H1 (cell line): Measurements from ENCODE around the gene PDE3A. TPM values are rescaled to one million over a fixed set of nuclear protein-coding genes. Genes with fewer than 3 reads are reported as not detected.

Source experiments
- CTCF ChIA-PET: fragments of 300-600 bp; sonication (Branson Sonifier 250); formaldehyde crosslinking; loops from one replicate; lab custom pipeline; 2021; ENCODE audit not compliant: partially characterized antibody; lab: Charles Lee
- POLR2A ChIA-PET: fragments of 300-600 bp; sonication (Branson Sonifier 250); formaldehyde crosslinking; loops from one replicate; lab custom pipeline; 2021; ENCODE audit warnings: inconsistent platforms; ENCODE audit not compliant: partially characterized antibody; lab: Charles Lee
- DNase-seq, 2 experiments: peaks; one replicate each; pipeline versions ENCODE4 v3.0.0 to v3.0.0-alpha.2; 2010 to 2022; ENCODE audit warnings: low spot score in 2 of 2, low read depth in 1 of 2, mixed read lengths in 1 of 2
- FAIRE-seq: peaks from 2 replicates; lab custom pipeline; 2011; peaks lifted over from hg19 to GRCh38; lab: Jason Lieb, UNC
- H2AFZ ChIP-seq: 2 replicates; pipeline ENCODE4 v1.8.1; 2012; ENCODE audit warnings: low read length, inconsistent platforms
- H2AK5ac ChIP-seq: 2 replicates; pipeline ENCODE4 v1.6.1; 2013; ENCODE audit warnings: low read depth, low read length
- H2BK120ac ChIP-seq: replicated peaks from 2 replicates; pipeline ENCODE3; 2013; ENCODE audit warnings: low read depth, low read length, inconsistent platforms
- H2BK12ac ChIP-seq: 2 replicates; pipeline ENCODE4 v1.6.1; 2013; ENCODE audit warnings: low read depth, low read length
- H2BK15ac ChIP-seq: 2 replicates; pipeline ENCODE4 v1.6.1; 2013; ENCODE audit warnings: low read length
- H2BK20ac ChIP-seq: 2 replicates; pipeline ENCODE4 v1.6.1; 2013; ENCODE audit warnings: low read length
- H2BK5ac ChIP-seq: 2 replicates; pipeline ENCODE4 v1.6.1; 2013; ENCODE audit warnings: low read depth, low read length
- H3K14ac ChIP-seq: 2 replicates; pipeline ENCODE4 v1.6.1; 2013; ENCODE audit warnings: inconsistent platforms; ENCODE audit not compliant: insufficient read length
- H3K18ac ChIP-seq: 2 replicates; pipeline ENCODE4 v1.6.1; 2013; ENCODE audit warnings: low read length; ENCODE audit errors: extremely low read depth
- H3K23ac ChIP-seq: 2 replicates; pipeline ENCODE4 v1.6.1; 2013; ENCODE audit warnings: inconsistent platforms; ENCODE audit not compliant: insufficient read length
- H3K23me2 ChIP-seq: 2 replicates; pipeline ENCODE4 v1.6.1; 2013; ENCODE audit warnings: low read depth, low read length
- H3K27ac ChIP-seq: 2 replicates; pipeline ENCODE4 v1.6.1; 2011; ENCODE audit warnings: low read depth, low read length, inconsistent platforms
- H3K27me3 ChIP-seq, 4 experiments: replicated peaks in 1 of 4; 1 replicate in 1 of 4; 2 replicates in 3 of 4; pipeline versions ENCODE4 v1.6.1 to v1.8.1; 2011 to 2013; ENCODE audit warnings: low read length in 3 of 4, mild to moderate bottlenecking in 3 of 4, inconsistent platforms in 2 of 4, mixed read lengths in 2 of 4, moderate library complexity in 1 of 4; ENCODE audit not compliant: control insufficient read depth in 3 of 4, insufficient read depth in 3 of 4; ENCODE audit errors: extremely low read depth in 1 of 4
- H3K36me3 ChIP-seq, 4 experiments: 2 replicates each; pipeline versions ENCODE4 v1.6.1 to v1.8.1; 2011 to 2013; ENCODE audit warnings: mild to moderate bottlenecking in 4 of 4, low read length in 3 of 4, moderate library complexity in 2 of 4, control low read depth in 1 of 4, inconsistent platforms in 1 of 4; ENCODE audit not compliant: insufficient read depth in 4 of 4, control insufficient read depth in 2 of 4
- H3K4ac ChIP-seq: replicated peaks from 2 replicates; pipeline ENCODE3; 2013; ENCODE audit warnings: low read length, low read depth, mixed read lengths, inconsistent platforms; ENCODE audit not compliant: insufficient read length
- H3K4me1 ChIP-seq, 4 experiments: replicated peaks in 1 of 4; 1 replicate in 1 of 4; 2 replicates in 3 of 4; pipeline versions ENCODE4 v1.6.1 to v1.8.1; 2011 to 2013; ENCODE audit warnings: low read length in 3 of 4, inconsistent platforms in 2 of 4, mixed read lengths in 1 of 4; ENCODE audit not compliant: insufficient read depth in 4 of 4, control insufficient read depth in 3 of 4
- H3K4me2 ChIP-seq, 2 experiments: 2 replicates each; pipeline versions ENCODE4 v1.6.1 to v1.8.1; 2011 to 2013; ENCODE audit warnings: low read depth in 2 of 2, low read length in 2 of 2, control low read depth in 1 of 2, inconsistent platforms in 1 of 2, mild to moderate bottlenecking in 1 of 2; ENCODE audit not compliant: insufficient read depth in 1 of 2
- H3K4me3 ChIP-seq, 4 experiments: fragments of 200-600, 300-600 bp in 1 of 4; sonication (generic), shearing (Covaris generic), sonication (Bioruptor Twin) in 1 of 4; 2 replicates each; pipeline versions ENCODE4 v1.5.1 to v1.8.1; 2011 to 2016; ENCODE audit warnings: low read length in 4 of 4, low read depth in 3 of 4, control low read depth in 2 of 4, inconsistent platforms in 2 of 4, mild to moderate bottlenecking in 2 of 4, mixed read lengths in 1 of 4, moderate library complexity in 1 of 4; ENCODE audit not compliant: insufficient read depth in 2 of 4; ENCODE audit errors: extremely low read depth in 1 of 4
- H3K56ac ChIP-seq: replicated peaks from 2 replicates; pipeline ENCODE3; 2013; ENCODE audit warnings: low read depth, mild to moderate bottlenecking, mixed read lengths, low read length, inconsistent platforms; ENCODE audit not compliant: insufficient read length
- H3K79me1 ChIP-seq: 2 replicates; pipeline ENCODE4 v1.6.1; 2013; ENCODE audit warnings: low read depth, low read length, control low read depth
- H3K79me2 ChIP-seq, 2 experiments: 2 replicates each; pipeline versions ENCODE4 v1.6.1 to v1.8.1; 2012 to 2013; ENCODE audit warnings: low read length in 2 of 2, mild to moderate bottlenecking in 2 of 2, inconsistent platforms in 1 of 2; ENCODE audit not compliant: insufficient read depth in 2 of 2, control insufficient read depth in 1 of 2
- H3K9ac ChIP-seq, 4 experiments: replicated peaks in 1 of 4; 1 replicate in 1 of 4; 2 replicates in 3 of 4; pipeline versions ENCODE4 v1.6.1 to v1.8.1; 2011 to 2013; ENCODE audit warnings: low read depth in 3 of 4, low read length in 3 of 4, control low read depth in 2 of 4, mild to moderate bottlenecking in 2 of 4, moderate library complexity in 2 of 4, inconsistent platforms in 1 of 4; ENCODE audit errors: extremely low read depth in 1 of 4
- H3K9me3 ChIP-seq, 2 experiments: 2 replicates each; pipeline versions ENCODE4 v1.6.1 to v1.8.1; 2012 to 2013; ENCODE audit warnings: mild to moderate bottlenecking in 2 of 2, moderate library complexity in 2 of 2, control low read depth in 1 of 2, inconsistent platforms in 1 of 2, low read depth in 1 of 2, low read length in 1 of 2, mixed read lengths in 1 of 2; ENCODE audit not compliant: insufficient read depth in 2 of 2
- H4K20me1 ChIP-seq, 2 experiments: replicated peaks in 1 of 2; 2 replicates each; pipeline versions ENCODE3 to v1.8.1; 2011 to 2013; ENCODE audit warnings: inconsistent platforms in 2 of 2, low read length in 2 of 2, mild to moderate bottlenecking in 1 of 2; ENCODE audit not compliant: insufficient read depth in 2 of 2, control insufficient read depth in 1 of 2
- H4K5ac ChIP-seq: 2 replicates; pipeline ENCODE4 v1.6.1; 2013; ENCODE audit warnings: low read length, low read depth, mixed read lengths, inconsistent platforms; ENCODE audit not compliant: insufficient read length
- H4K8ac ChIP-seq: 2 replicates; pipeline ENCODE4 v1.8.0; 2013; ENCODE audit warnings: mild to moderate bottlenecking, moderate library complexity, low read length, inconsistent platforms; ENCODE audit not compliant: insufficient read depth; ENCODE audit errors: extremely low read depth
- H4K91ac ChIP-seq: replicated peaks from 2 replicates; pipeline ENCODE3; 2013; ENCODE audit warnings: low read length, mixed read lengths, inconsistent platforms; ENCODE audit not compliant: insufficient read length
- YY1 ChIP-seq: IDR thresholded peaks from 2 replicates; pipeline ENCODE4 v1.6.1; 2011; ENCODE audit warnings: low read depth, mild to moderate bottlenecking, low read length
- WGBS, 2 experiments: shearing (Covaris generic) in 1 of 2; methylation state at CpG; one replicate each; pipeline versions ENCODE4 v1.1.6 to v1.1.7; 2013 to 2015; ENCODE audit warnings: low lambda C conversion rate in 2 of 2, mixed read lengths in 2 of 2, inconsistent platforms in 1 of 2, low coverage in 1 of 2, missing lambda C conversion rate in 1 of 2; ENCODE audit not compliant: insufficient replicate concordance in 2 of 2, insufficient coverage in 1 of 2, insufficient read length in 1 of 2; ENCODE audit errors: extremely low coverage in 1 of 2, missing lambda C conversion rate in 1 of 2; 5-methylcytosine and 5-hydroxymethylcytosine counted together
- polyA plus RNA-seq, 7 experiments: library from polyadenylated mRNA; depleted of rRNA in 3 of 7; stranded (reverse) in 5 of 7; unstranded in 2 of 7; fragments of >200 nt in 5 of 7; fragments of 200-250 nt in 2 of 7; gene quantifications; 1 replicate in 5 of 7; 2 replicates in 1 of 7; 4 replicates in 1 of 7; pipeline versions ENCODE4 v1.2.1 to v1.2.3, GENCODE V29; 2011 to 2013; ENCODE audit warnings: missing spikeins in 2 of 7, mixed read lengths in 2 of 7
- total RNA-seq: library from RNA; stranded (reverse); fragmentation: NEBNext Ultra II Directional; extraction: Animal tissue kit (Norgen Biotek cat#: 25700); gene quantifications from 2 replicates; pipeline ENCODE4 v1.2.1, GENCODE V29; 2021

Gene PDE3A
- total and polyA plus RNA-seq, 2 of the 8 experiments (the other 6 are each of a cell fraction or from before 2014, with no cell fraction given): 1.4 to 3.4 TPM

DNA sequence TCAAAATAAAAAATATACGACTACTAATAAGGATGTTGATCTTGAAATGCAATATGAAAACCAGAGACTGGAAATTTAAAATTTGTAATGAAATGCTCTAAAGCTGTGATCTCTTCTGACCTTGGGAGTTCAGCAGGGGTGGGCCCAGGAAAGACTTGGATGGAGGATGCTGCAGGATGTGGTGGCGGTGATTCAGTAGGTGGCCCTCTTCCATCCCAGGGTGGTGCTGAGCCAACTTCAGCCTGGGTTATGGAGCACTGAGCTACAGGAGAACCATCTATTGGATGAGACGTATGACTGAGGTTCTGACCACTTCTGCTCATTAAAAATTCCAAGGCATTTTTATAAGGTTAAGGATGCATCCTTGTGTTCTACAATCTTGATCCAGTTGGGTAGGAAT, 6.9 kb upstream of the PDE3A start:
- Histone ChIP-seq H3K4ac (no peak overlapping the region), H3K23me2 (no peaks in the 10 kb centered on the region), H4K8ac (no peak overlapping the region), H2BK20ac (no peak overlapping the region), H2AFZ (no peak overlapping the region), H3K14ac (no peak overlapping the region), H3K27ac (no peak overlapping the region), H3K18ac (no peak overlapping the region), H3K56ac (no peak overlapping the region), H3K4me1 (no peaks in the 10 kb centered on the region), H2BK12ac (no peak overlapping the region), H4K5ac (no peak overlapping the region), H2BK15ac (no peak overlapping the region), H2AK5ac (no peak overlapping the region), H3K36me3 (no peaks in the 10 kb centered on the region), H3K79me2 (no peaks in the 10 kb centered on the region), H3K9me3 (no peaks in the 10 kb centered on the region), H3K23ac (no peak overlapping the region), H4K91ac (no peak overlapping the region), H3K9ac (no peak overlapping the region), H3K4me3 (no peak overlapping the region), H3K4me2 (no peak overlapping the region), H4K20me1 (no peaks in the 10 kb centered on the region), H2BK5ac (no peak overlapping the region), H2BK120ac (no peak overlapping the region), H3K27me3 (no peaks in the 10 kb centered on the region), H3K79me1 (no peaks in the 10 kb centered on the region)
- POLR2A ChIA-PET: no interaction called here
- no peak for FAIRE-seq
- CTCF ChIA-PET: interaction anchor here (0.8 to 1.1 kb wide), 3 partner anchors 12 to 264 kb away, joined by 3 read pairs; no protein-coding TSS in a partner anchor
- no peak for DNase-seq
- WGBS, 2 experiments: 93% methylated on average over 3 of the region's 3 CpGs; no CpG with 5 or more reads in 1 of the 2 experiments
- no peak for TF ChIP-seq YY1
